IPS-NIHi7 (cell line): ENCODE data around the gene KCND2.
"Not testable (repeated sequence)": the region's sequence is repeated elsewhere in the genome, so short reads cannot be mapped to it uniquely, and the experiment has no call there.

Experiments used
- DNase-seq: peaks from one replicate; pipeline ENCODE4 v3.0.0; 2012; ENCODE audit warnings: mixed read lengths; ENCODE audit errors: extremely low spot score

The KCND2 gene

DNA sequence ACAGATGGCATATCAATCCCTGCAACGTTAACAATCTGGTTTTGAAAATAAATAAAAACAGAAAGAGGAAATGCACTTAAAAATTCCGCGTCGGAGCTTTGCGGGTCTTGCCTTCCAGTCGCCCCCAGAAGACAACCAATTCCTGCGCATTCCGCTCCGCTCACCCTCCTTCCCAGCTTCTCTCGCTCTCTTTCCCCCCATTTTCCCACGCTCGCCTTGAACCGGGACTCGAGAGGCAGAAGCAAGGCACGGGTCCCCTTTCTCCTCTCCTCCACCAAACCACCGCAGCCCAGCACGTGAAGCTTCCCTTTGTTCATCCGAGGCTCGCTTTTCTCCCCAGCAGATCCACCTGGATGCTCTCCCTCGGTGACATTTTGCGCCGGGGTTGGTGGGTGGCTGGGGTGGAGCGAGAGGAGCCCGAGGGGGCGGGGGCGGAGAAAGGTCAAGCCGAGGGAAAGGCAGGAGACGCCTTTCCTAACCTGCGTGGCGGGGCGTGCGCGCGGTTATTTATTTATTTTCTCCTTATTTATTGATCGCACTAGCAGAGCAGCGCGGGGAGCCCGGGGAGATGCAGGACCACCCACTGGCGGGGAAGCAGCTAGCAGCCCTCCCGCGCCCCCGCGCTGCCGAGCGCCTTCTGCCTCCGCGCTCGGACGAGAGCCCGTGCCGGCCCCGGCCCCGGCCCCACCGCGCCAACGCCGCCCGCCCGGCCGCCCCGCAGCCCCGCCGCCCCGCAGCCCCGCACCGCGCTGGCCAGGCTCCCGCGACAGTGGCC lies at the start of gene KCND2:
Gene KCND2 (plus strand): TSS at position 475 of the 775 bp plus-strand sequence.
- DNase-seq: peak; percentile 51

- DNase-seq: no peak
These were observed 46.8 kb upstream of the KCND2 start for GRCh38 chr7:120226188-120226587.

DNA sequence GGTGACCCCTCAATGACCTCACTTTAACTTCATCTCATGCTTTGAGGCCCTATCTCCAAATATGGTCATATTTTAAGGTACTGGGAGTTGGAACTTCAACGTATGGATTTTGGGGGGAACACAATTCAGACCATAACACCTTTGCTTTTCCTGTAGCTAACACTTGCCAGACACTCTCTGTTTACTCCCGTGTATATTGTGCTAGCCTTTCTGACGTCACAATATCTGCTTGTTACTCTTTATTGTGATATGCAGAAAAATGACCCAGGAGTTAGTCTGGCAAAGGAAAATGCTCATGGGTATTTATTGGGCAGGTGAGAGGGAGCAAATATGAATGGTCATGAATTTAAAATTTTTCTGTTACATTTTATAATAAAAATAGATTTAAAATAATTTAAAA lies 45.7 kb upstream of the KCND2 start:
- DNase-seq: no peak

DNA sequence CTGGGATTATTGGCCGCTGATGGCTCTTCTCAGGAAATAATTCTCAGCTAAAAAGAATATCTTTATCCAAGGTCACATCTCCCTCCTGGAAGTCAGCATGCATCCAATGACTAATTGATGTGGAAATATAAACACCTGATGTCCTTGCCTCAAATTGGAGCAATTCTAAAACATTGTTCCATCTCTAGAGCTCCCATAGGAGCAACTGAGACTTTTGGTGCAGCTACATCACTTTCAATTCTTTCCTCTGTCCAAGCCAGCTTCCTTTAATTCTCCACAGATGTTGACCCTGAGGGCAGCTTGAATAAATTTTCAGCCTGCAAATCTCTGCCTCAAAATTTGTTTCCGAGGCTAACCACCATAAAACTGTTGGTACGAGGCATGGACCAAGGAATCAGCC lies 43.9 kb upstream of the KCND2 start:
- DNase-seq: no peak

- DNase-seq: no peak
These were observed 39.6 kb upstream of the KCND2 start for GRCh38 chr7:120233338-120233737.

DNA sequence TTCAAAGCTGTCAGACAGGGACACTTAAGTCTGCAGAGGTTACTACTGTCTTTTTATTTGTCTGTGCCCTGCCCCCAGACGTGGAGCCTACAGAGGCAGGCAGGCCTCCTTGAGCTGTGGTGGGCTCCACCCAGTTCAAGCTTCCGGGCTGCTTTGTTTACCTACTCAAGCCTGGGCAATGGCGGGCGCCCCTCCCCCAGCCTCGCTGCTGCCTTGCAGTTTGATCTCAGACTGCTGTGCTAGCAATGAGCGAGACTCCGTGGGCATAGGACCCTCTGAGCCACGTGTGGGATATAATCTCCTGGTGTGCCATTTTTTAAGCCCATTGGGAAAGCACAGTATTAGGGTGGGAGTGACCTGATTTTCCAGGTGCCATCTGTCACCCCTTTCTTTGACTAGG lies 32.6 kb upstream of the KCND2 start:
- DNase-seq: not testable (repeated sequence)

DNA sequence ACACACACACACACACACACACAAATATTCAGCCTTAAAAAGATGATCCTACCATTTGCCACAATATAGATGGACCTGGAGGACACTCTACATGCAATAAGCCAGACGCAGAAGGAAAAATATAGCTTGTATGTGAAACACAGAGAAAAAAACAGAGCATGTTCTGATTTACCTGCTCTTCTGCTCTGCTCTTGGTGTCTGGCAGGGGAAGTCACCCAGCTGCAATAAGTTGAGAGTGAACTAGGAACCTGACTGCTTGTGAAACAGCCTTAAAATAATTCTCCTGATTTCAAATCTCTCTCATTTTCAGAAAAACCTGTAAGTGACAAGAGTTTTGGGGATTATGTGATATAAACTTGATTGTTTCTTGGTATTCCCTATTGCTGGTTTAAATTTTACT lies 31.0 kb upstream of the KCND2 start:
- no peak for DNase-seq

GRCh38 chr7:120254845-120255244 lies 18.1 kb upstream of the KCND2 start:
- no peak for DNase-seq

DNA sequence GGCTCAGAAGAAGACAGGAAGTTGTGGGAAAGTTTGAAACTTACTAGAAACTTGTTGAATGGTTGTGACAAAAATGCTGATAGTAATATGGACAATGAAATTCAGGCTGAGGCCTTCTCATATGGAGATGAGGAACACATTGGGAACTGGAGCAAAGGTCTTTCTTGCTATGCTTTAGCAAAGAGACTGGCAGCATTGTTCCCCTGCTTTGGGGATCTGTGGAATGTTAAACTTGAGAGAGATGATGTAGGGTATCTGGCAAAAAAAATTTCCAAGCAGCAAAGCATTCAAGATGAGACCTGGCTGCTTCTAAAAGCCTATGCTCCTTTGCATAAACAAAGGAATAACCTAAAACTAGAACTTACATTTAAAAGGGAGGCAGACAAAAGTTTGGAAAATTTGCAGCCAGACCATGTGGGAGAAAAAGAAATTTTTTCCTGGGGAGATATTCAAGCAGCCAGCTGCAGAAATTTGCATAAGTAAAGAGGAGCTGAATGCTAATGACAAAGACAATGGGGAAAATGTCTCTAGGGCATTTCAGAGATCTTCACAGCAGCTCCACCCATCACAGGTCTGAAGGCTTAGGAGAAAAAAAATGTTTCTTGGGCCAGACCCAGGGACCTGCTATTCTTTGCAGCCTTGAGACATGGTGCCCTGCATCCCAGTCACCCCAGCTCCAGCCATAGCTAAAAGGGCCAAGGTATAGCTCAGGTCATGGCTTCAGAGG lies 16.5 kb upstream of the KCND2 start:
- no peak for DNase-seq

GRCh38 chr7:120259386-120259785 lies 13.6 kb upstream of the KCND2 start:
- no peak for DNase-seq

- DNase-seq: no peak
These were observed 12.9 kb upstream of the KCND2 start for GRCh38 chr7:120260111-120260510.

GRCh38 chr7:120272261-120272660 lies 714 bp upstream of the KCND2 start:
- peak; percentile 72 for DNase-seq

GRCh38 chr7:120273476-120273975 lies 551 bp downstream of the KCND2 start:
- peak; percentile 51 for DNase-seq

DNA sequence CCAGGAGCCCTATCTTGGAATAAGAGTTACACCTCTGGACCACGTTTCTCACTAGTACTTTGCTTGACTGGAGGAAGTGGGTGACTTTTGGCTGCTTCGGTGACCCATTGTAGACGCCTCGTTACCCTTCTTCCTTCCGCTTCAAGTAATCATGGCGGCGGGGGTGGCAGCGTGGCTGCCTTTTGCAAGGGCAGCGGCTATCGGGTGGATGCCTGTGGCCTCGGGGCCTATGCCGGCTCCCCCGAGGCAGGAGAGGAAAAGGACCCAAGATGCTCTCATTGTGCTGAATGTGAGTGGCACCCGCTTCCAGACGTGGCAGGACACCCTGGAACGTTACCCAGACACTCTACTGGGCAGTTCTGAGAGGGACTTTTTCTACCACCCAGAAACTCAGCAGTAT lies 1.5 kb downstream of the KCND2 start:
- DNase-seq: no peak

DNA sequence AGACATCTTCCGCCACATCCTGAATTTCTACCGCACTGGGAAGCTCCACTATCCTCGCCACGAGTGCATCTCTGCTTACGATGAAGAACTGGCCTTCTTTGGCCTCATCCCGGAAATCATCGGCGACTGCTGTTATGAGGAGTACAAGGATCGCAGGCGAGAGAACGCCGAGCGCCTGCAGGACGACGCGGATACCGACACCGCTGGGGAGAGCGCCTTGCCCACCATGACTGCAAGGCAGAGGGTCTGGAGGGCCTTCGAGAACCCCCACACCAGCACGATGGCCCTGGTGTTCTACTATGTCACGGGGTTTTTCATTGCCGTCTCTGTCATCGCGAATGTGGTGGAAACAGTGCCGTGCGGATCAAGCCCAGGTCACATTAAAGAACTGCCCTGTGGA lies 1.9 kb downstream of the KCND2 start:
- no peak for DNase-seq

DNA sequence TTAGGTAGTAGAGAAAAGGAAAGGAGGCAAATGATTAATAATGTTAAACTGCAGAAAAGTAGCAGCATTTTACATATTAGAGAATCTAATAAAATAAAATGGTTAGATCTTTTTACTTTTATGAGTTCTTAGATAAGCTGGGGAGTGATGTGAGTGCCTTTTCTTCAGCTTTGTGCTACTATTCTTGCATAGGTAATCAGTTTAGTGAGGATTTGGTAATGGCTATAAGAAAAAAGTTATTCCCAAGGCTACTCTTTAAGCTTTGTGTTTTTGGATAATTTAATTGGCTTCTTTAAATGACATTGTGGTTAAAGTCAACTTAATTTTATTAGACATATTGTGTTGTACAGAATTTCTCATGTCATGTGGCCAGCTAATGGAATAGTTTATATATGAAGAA lies 3.7 kb downstream of the KCND2 start:
- DNase-seq: no peak

DNA sequence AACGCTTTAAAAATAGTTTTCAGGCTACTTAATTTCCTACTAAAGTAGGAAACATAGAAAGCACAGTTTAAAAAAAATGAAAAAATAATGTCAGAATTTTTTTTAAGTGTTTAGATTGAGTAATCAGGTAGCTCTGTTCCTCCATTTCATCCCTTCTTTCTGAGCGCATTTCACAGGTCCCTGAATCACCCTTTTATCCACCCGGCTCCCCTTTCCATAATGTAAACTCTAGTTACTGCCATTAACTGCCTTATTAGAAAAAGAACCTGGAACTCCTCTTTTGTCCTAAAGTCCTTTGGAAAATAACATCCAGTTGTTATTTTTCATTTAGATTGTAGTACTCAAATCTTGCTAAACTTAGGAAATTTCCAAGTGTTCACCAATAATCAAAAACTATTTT lies 5.8 kb downstream of the KCND2 start:
- DNase-seq: no peak

GRCh38 chr7:120280743-120281142 lies 7.8 kb downstream of the KCND2 start:
- no peak for DNase-seq

GRCh38 chr7:120293027-120293426 lies 20.1 kb downstream of the KCND2 start:
- no peak for DNase-seq

- DNase-seq: no peak
These were observed 29.2 kb downstream of the KCND2 start for GRCh38 chr7:120302190-120302589.

DNA sequence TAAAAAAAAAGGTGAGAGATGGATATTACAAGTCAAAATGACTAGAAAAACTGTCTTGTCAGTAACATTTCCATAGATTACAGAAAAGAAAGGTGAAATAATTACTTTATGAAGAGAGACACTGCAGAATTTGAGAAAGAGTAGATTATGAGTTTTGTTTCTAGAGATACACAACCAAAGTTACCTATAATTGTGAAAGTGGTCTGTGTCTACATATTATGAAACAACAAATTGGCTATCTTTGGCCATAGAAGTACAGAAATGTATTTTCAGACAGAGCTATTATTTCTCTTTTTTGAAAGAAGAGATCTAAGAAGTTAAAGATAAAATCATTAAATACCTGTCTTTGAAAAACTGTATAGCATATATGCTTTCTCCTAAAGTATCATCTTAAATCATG lies 30.1 kb downstream of the KCND2 start:
- no peak for DNase-seq

DNA sequence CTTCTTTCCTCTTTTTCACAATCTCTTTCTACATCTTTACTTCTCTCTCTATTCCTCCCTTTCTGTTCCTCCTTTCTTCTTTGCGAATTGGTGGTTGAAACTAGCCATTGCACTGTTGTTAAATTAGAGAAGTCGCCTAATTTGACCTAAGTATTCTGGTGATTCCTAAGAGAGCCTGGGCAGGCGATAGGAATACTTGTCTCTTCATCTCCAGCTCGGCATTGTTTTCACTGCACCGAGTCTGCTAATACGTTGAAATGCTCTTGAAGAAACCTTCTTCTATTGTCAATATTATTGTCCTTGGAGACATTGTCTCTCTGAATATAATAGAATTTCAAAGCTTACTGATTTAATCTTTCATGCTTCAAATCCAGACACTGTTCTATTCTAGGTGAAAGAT lies 31.7 kb downstream of the KCND2 start:
- DNase-seq: no peak

DNA sequence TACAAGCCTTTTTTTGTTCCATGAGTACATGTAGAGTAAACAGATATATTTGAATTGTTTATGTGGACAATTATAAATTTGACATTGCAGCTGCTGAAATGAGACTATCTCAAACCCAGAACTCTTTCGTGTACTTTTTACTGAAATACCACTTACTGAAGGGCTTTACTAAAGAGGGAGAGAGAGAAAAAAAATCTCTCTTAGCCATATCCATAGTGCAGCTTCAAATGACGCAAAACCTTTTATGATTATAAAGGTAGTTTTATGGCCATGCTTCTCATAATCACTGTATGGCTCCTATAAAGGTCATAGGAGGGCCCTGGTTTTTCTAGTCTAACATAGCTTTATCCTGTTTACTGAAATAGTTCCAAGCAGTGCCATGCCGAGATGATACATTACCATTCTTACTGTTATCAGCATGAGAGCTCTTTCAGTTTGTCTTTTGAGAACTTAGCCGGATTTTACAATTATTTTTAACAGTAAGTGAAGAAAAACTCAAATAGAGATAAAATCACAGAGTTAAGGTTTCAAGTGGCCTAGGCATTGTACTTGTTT lies 35.1 kb downstream of the KCND2 start:
- DNase-seq: no peak
